K562 (cell line): ENCODE results near the gene NDUFAF8. TPM values are rescaled to one million over a fixed set of nuclear protein-coding genes. Genes with fewer than 3 reads are reported as not detected.

ENCODE experiments used
- ATAC-seq: fragments of 200-7000 bp; cut with Tn5 transposase; 3 replicates; pipeline ENCODE4 v1.9.1; 2020; ENCODE audit warnings: moderate library complexity
- BruUV-seq: library from RNA; stranded (reverse); fragments of 400-500 nt; replicated peaks from 2 replicates; lab custom pipeline; 2021; lab: Mats Ljungman, UMichigan
- CTCF ChIA-PET: fragments of 300-600 bp; formaldehyde crosslinking; extraction: SDS; loops from one replicate; lab custom pipeline; 2021; ENCODE audit warnings: low intra/inter-chr PET ratio; lab: Yijun Ruan, JAX
- POLR2A ChIA-PET: fragments of 300-600, 350-650 bp; sonication (Branson Sonifier 250); formaldehyde crosslinking; extraction: SDS; loops from one replicate; lab custom pipeline; 2021; ENCODE audit warnings: antibody characterized with exemption, inconsistent platforms; lab: Yijun Ruan, JAX
- DNase-seq, 4 experiments: peaks; one replicate each; pipeline versions ENCODE4 v3.0.0 to v3.0.0-alpha.2; 2011 to 2018; ENCODE audit warnings: low spot score in 3 of 4, mixed read lengths in 3 of 4; ENCODE audit errors: extremely low read depth in 1 of 4
- FAIRE-seq: peaks from 2 replicates; lab custom pipeline; 2011; peaks lifted over from hg19 to GRCh38; lab: Jason Lieb, UNC
- H2AFZ ChIP-seq: 2 replicates; pipeline ENCODE4 v1.6.0; 2011; ENCODE audit warnings: low read depth, low read length, control low read depth, inconsistent platforms
- H3K27ac ChIP-seq: fragments of 200-600 bp; 3 replicates; pipeline ENCODE4 v1.8.0; 2011; ENCODE audit warnings: low read depth, mild to moderate bottlenecking, control low read depth, inconsistent platforms, low read length, moderate library complexity, mixed read lengths; ENCODE audit errors: extremely low read depth
- H3K27me3 ChIP-seq, 2 experiments: fragments of 300-600 bp in 1 of 2; 2 replicates in 1 of 2; 3 replicates in 1 of 2; pipeline versions ENCODE4 v1.6.0 to v1.8.0; 2011; ENCODE audit warnings: inconsistent platforms in 2 of 2, low read length in 2 of 2, mild to moderate bottlenecking in 1 of 2, mixed read lengths in 1 of 2, moderate library complexity in 1 of 2; ENCODE audit not compliant: control insufficient read depth in 2 of 2, insufficient read depth in 2 of 2
- H3K36me3 ChIP-seq: fragments of 300-600 bp; 3 replicates; pipeline ENCODE4 v1.8.0; 2011; ENCODE audit warnings: mild to moderate bottlenecking, low read length, inconsistent platforms; ENCODE audit not compliant: control insufficient read depth, insufficient read depth
- H3K4me1 ChIP-seq, 2 experiments: fragments of 200-600 bp in 1 of 2; replicated peaks in 1 of 2; 2 replicates in 1 of 2; 3 replicates in 1 of 2; pipeline versions ENCODE4 v1.5.1 to v1.8.0; 2011; ENCODE audit warnings: inconsistent platforms in 2 of 2, low read length in 2 of 2, mild to moderate bottlenecking in 1 of 2, mixed read lengths in 1 of 2, moderate library complexity in 1 of 2; ENCODE audit not compliant: control insufficient read depth in 2 of 2, insufficient read depth in 2 of 2
- H3K4me2 ChIP-seq: 2 replicates; pipeline ENCODE4 v1.6.1; 2011; ENCODE audit warnings: low read length, control low read depth, inconsistent platforms, mixed read lengths; ENCODE audit not compliant: insufficient read depth
- H3K4me3 ChIP-seq: fragments of 200-600 bp; sonication (generic), shearing (Covaris generic); 2 replicates; pipeline ENCODE4 v1.5.1; 2016; ENCODE audit warnings: control low read depth, inconsistent platforms
- H3K79me2 ChIP-seq: fragments of 200-600 bp; 3 replicates; pipeline ENCODE4 v1.8.0; 2011; ENCODE audit warnings: low read length, inconsistent platforms; ENCODE audit not compliant: control insufficient read depth, insufficient read depth
- H3K9ac ChIP-seq, 2 experiments: 2 replicates each; pipeline versions ENCODE4 v1.6.0 to v1.6.1; 2011; ENCODE audit warnings: low read depth in 2 of 2, low read length in 2 of 2, control low read depth in 1 of 2, inconsistent platforms in 1 of 2, mild to moderate bottlenecking in 1 of 2, mixed read lengths in 1 of 2; ENCODE audit not compliant: insufficient read depth in 1 of 2
- H3K9me1 ChIP-seq: one replicate; pipeline ENCODE4 v1.6.0; 2011; ENCODE audit warnings: inconsistent platforms, mild to moderate bottlenecking, low read length, moderate library complexity; ENCODE audit not compliant: control insufficient read depth, insufficient read depth
- H3K9me3 ChIP-seq: replicated peaks from 2 replicates; pipeline ENCODE4 v1.5.1; 2011; ENCODE audit warnings: low read depth, low read length, inconsistent platforms; ENCODE audit not compliant: control insufficient read depth, insufficient read depth
- H4K20me1 ChIP-seq: replicated peaks from 2 replicates; pipeline ENCODE4 v1.6.1; 2011; ENCODE audit warnings: low read length, inconsistent platforms, mixed read lengths; ENCODE audit not compliant: control insufficient read depth, insufficient read depth
- ELF4 ChIP-seq: fragments of 450-650 bp; formaldehyde crosslinking; IDR thresholded peaks from 2 replicates; pipeline ENCODE4 v1.4.0; 2022; ENCODE audit warnings: missing genetic modification characterization
- POLR2G ChIP-seq: fragments of 200-400 bp; formaldehyde crosslinking; IDR thresholded peaks from 2 replicates; pipeline ENCODE4 v1.6.1; 2017; ENCODE audit warnings: low read depth, mild to moderate bottlenecking, antibody characterized with exemption, low read length, moderate library complexity
- SRF ChIP-seq, 2 experiments: fragments of 250-450, 450-650 bp in 1 of 2; sonication (Bioruptor Pico) in 1 of 2; sonication (generic) in 1 of 2; formaldehyde crosslinking; IDR thresholded peaks; 2 replicates each; pipeline versions ENCODE4 v1.5.0 to v1.5.1; 2020 to 2022; ENCODE audit warnings: mild to moderate bottlenecking in 1 of 2, missing genetic modification reagents in 1 of 2
- ZBTB9 ChIP-seq: fragments of 450-650 bp; formaldehyde crosslinking; IDR thresholded peaks from 2 replicates; pipeline ENCODE4 v1.4.0; 2020; ENCODE audit warnings: mild to moderate bottlenecking, moderate library complexity
- WGBS: fragments of 100-300 bp; shearing (Covaris generic); methylation state at CpG from one replicate; pipeline ENCODE4 v1.1.6; 2016; ENCODE audit warnings: low coverage, mixed read lengths; ENCODE audit not compliant: insufficient coverage; ENCODE audit errors: missing lambda C conversion rate; 5-methylcytosine and 5-hydroxymethylcytosine counted together
- in situ Hi-C: fragments of 300-500 bp; cut with MboI; formaldehyde crosslinking; loops from 4 replicates; pipeline ENCODE4 v1.15.0; 2018; ENCODE audit warnings: inconsistent platforms, mixed read lengths
- intact Hi-C: fragments of 100-400 bp; cut with micrococcal nuclease; formaldehyde crosslinking; loops from 2 replicates; pipeline ENCODE4 v1.14.2; 2022
- polyA plus RNA-seq, 8 experiments: library from polyadenylated mRNA; depleted of rRNA in 4 of 8; stranded (reverse) in 5 of 8; unstranded in 3 of 8; fragments of >200 nt; fragmentation: Nextera tagmentation in 2 of 8; fragmentation: Illumina TruSeq in 1 of 8; extraction: Ambion mirVana in 2 of 8; extraction: Trizol in 1 of 8; gene quantifications; 2 replicates each; pipeline versions ENCODE4 v1.2.1 to v1.2.3, GENCODE V29; 2011 to 2014; ENCODE audit warnings: inconsistent platforms in 1 of 8, missing spikeins in 1 of 8
- total RNA-seq, 7 experiments: library from RNA; depleted of rRNA in 6 of 7; stranded (reverse); fragments of >200 nt in 6 of 7; fragmentation: Illumina TruSeq in 2 of 7; extraction: Trizol in 2 of 7; gene quantifications; 2 replicates each; pipeline versions ENCODE4 v1.2.1 to v1.2.3, GENCODE V29; 2011 to 2021; ENCODE audit warnings: low replicate concordance in 1 of 7

Gene NDUFAF8
- total and polyA plus RNA-seq, 9 of the 15 experiments (the other 6 are each of a cell fraction or from before 2014, with no cell fraction given): 13.5 to 144 (median 90.0) TPM

GRCh38 chr17:81273698-81274470, 34.8 kb downstream of the NDUFAF8 start:
- Histone ChIP-seq H3K4me1 (peaks cover 0 to 29% of the 10 kb centered on the region in 2 experiments; a peak in 2 of 5 replicates), H3K36me3 (peaks cover 71% of the 10 kb centered on the region; the same call in 2 of the 3 replicates), H3K4me2 (no peak overlapping the region), H3K9me3 (no peaks in the 10 kb centered on the region), H4K20me1 (no peaks in the 10 kb centered on the region), H3K27ac (no peak overlapping the region), H2AFZ (no peak overlapping the region), H3K79me2 (no peaks in the 10 kb centered on the region), H3K9ac (peak overlapping the region in 1 of 2 experiments; percentile 58; a peak in 2 of 4 replicates), H3K9me1 (no peaks in the 10 kb centered on the region), H3K27me3 (no peaks in the 10 kb centered on the region), H3K4me3 (no peak overlapping the region)
- POLR2A ChIA-PET: interaction anchor here (0.5 to 0.7 kb wide), 3 partner anchors 12 to 239 kb away, joined by 3 read pairs; no protein-coding TSS in a partner anchor
- WGBS: 86% methylated on average over 26 of the region's 31 CpGs
- no peak for FAIRE-seq
- DNase-seq: no peak
- in situ Hi-C loops: no loop called here
- no peak for ATAC-seq
- intact Hi-C loops: no loop called here
- CTCF ChIA-PET: no interaction called here
- no TSS peak for BruUV-seq
- TF ChIP-seq ELF4 (no peak), POLR2G (peak; percentile 32; the same call in 1 of the 2 replicates), ZBTB9 (CRISPR knock-in tag) (no peak), SRF (CRISPR knock-in tag; IDR thresholded peaks at IDR 0.05) (no peak)
